Effector CD4-positive, alpha-beta T cell (primary cell): ENCODE results near the gene TSEN15.
"Not testable (repeated sequence)": the region's sequence is repeated elsewhere in the genome, so short reads cannot be mapped to it uniquely, and the experiment has no call there.

Experiments
- DNase-seq: peaks from one replicate; pipeline ENCODE4 v3.0.0-alpha.2; 2020

The TSEN15 gene

DNA sequence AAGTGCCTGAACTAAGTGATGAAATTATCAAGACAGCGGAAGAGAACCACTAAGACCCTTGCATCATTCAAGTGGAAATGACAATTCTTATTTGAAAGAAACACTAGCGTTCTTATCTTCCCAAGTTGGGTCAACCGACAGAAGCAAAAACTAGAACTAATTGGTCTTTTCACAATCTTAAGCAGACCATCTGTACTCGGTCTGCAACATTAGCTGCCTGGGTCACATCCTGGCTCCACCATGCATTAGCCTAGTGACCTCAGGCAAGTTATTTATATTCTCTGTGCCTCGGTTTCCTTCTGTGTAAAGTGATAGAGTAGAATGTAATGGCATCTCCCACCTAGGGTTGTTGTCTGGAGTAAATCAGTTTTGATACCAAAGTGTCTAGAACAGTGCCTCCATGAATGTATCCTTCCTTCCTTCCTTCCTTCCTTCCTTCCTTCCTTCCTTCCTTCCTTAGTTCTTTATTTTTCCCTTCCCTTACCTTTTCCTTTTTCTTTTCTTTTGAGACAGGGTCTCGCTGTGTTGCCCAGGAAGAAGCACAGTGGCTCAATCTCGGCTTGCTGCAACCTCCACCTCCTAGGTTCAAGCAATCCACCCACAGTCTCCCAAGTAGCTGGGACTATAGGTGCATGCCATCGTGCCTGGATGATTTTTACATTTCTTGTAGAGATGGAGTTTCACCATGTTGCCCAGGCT is 20.0 kb upstream of the TSEN15 start:
- no peak for DNase-seq

DNA sequence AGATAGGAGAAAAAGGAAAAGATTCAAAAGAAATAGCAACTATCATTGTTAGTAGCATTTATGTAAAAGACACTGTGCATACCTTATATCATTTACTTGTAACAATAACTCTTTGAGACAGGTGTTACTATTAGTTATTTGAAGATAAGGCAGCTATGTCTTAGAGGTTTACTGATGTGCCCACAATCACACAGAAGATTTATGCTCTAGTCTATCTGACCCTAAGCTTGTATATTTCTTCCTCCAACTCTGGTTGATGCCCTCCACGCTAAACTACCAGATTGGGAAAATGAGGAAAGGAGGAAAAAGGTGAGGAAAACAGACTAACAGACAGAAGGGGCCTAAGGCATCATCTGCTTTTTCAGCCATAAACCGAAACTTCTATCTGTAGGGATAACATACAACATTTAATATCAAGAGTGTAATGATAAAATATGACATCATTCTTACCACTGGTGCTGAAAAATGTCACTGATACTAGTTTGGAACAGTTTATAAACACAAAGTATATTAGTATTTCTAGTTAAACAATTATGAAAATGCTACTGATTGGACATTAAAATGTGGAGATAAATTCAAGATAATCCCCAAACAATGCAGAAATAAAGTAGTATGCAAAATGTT is 19.1 kb upstream of the TSEN15 start:
- no peak for DNase-seq

DNA sequence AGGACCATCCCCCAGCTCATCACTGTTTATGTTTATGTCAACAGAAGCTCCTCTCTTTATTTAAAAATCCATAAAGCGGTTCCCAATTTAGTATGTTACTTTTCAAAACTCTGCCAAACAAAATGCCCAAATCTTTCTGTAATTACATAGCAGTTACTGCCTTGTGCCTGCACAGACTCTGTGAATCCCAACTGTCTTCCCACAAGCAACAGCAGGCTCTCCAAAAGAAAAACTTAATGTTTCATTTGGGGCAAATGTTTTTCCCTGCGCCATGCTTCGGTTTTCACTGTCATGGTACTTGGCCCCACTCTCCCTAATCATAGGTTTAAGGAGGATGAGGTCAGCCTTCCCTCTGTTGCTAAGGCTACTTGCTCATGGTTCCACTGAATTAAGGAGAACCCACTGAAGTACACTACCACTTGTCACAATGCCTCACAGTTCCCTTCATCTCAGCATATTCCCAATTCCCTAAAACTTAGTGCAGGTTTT is 18.6 kb upstream of the TSEN15 start:
- no peak for DNase-seq

DNA sequence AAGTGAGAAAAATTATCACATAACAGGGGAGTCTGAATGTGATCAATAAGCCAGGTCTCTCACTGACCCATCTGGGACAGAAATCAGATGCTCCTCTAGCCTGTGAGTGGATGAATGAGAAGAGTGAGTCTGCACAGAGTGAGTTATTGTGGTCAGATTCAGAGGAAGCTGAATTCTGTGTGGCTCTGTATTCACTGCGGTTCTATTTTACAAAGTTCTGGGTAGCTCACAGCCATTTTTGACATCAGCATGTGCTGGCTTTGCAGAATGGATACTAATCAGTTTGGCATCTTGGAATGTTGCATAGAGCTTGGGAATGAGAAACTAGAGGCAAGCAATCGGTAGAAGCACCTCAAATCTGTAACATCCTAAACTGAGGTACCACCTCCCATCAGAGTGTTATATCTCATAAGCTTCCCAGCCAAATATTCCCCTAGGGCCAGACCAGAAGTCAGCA is 17.8 kb upstream of the TSEN15 start:
- no peak for DNase-seq

DNA sequence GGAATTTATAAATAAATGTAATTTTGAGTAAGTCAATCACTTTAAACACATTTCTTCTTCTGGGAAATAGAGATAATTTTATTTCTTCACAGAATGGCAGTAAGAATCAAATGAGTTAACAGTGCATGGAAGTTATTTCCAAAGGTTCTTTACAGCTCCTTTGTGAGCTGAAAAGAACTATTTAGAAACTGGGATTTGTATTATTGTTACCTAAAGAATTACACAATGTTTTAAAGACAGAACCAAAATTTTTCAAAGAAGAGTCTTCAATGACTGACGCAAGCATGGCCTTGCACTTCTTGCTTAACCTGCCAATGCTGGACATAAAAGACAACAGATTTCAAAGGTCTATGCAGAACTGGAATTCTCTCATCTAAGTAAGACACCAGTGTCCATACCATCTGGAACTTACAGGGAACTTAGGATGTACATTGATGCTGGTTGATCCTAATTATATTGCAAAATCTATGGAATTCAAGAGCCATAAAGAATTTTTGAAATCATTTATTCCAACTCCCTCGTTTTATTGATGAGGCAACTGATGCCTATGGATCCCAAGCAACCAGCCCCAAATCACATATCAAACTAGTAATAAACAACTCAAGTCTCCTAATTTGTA is 16.7 kb upstream of the TSEN15 start:
- DNase-seq = no peak

DNA sequence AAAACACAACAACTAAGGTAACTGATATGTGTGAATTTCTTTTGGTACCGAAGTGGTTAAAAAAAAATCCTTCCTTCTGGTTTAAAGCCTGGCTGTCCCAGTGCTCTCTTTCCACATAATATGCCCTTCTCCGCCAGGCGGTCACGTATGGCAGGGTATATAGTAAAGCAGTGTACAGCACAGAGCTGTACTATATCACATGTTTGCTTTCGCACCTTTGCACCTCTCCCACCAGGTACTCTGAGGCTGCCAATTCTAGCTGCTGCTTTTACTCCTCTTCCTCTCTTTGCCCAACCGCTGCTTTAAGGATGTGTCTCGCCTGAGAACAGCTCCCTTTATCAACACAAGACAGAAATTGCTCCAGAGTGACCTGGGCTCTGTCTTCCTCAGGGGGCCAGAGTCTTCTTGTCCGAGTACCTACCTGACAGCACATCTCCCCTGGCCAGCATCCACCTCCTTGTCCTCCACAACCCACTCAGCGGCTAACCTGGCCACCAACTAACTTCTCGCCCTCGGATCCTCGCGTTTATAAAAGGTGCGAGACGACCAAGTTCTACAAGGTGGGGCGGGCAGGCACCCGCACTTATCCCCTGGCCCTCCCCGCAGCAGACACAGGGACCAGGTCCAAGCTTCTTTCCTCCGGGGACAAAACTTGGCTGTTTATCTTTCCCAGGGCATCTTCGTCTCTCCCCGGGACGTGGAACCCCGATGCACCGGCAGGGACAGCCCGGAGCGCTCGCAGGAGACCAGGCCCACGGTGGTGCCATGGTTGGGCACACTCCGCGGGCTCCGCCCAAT is 15.6 kb upstream of the TSEN15 start:
- no peak for DNase-seq

DNA sequence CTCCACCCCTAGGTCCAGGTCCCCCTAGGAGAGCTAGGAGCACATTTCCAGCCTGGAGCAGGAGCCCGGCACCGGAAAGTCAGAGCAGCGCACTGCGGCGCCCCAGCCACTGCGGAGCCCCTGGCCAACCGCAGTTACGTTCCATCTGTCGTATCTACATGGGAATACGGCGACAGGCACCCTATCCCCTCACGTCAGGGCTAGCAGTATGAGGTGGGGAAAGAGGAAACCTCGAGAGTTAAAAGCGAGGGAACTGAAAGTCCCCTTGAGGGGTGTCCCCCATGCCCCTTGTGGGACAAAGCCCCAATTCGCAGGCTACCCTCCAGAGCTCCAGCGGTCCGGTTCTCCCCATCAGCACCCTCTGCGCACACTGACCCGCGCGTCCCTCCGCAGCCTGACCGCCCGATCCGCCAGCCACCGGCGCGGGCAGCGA is 15.0 kb upstream of the TSEN15 start:
- no peak for DNase-seq

DNA sequence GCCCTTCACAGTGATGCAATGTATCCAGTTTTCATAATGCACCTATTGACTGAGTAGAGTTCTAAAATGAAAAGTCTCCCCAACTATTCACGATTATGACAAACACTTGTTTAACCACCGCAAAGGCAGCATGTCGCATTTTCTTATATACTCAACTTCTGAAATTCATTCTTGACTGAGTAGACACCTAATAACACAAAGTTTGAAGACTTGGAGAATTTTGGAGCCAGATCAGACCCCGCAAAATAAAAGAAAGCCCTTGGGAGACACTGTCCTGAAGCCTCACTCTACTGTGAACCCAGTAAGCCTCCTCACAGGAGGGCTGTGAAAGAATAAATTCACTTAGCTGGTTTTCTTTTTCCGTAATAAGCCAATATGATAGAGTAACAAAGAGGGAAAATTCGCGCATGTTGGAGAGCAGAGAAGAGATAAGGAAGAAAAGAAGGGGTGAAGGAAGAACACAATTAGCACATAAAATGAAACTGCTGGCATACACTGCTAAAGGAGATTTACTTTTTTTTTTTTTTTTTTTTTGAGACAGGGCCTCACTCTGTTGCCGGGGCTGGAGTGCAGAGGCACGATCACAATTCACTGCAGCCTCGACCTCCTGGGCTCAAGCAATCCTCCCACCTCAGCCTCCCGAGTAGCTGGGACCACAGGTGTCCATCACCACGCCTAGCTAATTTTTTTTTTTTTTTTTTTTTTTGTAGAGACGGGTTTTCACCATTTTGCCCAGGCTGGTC is 13.5 kb upstream of the TSEN15 start:
- no peak for DNase-seq

DNA sequence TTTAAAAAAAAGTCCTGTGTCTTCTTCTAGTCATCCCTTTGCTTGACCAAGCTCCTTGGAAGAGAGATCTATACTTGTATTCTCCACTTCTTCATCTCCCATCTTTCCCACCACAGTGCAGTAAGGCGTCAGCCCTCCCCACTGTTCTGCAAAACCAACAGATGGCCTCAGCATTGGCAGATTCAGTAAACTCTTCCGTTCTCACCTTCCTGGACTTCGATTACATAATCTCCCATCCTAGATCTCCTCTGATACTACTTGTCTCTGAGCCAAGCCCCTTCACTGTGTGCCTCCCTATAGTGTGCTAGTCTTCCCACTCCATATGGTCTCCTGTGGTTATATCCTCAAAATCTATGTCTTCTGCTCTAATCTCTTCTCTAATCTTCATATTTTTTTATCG is 12.4 kb upstream of the TSEN15 start:
- DNase-seq = no peak

DNA sequence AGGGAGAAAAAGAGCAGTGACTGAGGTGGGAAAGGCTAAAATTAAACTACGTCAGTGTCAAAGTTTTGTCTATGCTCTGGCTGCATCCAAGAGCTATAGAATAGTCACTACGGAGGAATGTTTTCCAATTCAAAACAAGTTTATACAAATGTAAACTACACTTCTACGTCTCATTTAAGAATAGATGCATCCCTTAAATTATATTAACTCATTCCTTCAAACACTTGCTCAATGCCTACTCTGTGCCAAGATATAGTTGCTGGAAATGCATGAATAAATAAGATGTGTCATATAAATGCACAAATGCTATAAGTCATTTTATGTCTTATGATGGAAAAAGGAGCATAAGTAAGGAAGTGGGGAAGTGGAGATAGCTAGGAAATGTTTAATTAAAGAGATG is 9.8 kb upstream of the TSEN15 start:
- DNase-seq = no peak

DNA sequence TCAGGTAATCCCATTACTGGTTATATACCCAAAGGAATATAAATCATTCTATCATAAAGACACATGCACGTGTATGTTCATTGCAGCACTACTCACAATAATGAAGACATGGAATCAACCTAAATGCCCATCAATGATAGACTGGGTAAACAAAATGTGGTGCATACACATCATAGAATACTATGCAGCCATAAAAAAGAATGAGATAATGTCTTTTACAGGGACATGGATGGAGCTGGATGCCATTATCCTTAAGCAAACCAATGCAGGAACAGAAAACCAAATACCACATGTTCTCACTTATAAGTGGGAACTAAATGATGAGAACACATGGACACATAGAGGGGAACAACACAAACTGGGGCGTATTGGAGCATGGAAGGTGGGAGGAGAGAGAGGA is 8.2 kb upstream of the TSEN15 start:
- DNase-seq = not testable (repeated sequence)

DNA sequence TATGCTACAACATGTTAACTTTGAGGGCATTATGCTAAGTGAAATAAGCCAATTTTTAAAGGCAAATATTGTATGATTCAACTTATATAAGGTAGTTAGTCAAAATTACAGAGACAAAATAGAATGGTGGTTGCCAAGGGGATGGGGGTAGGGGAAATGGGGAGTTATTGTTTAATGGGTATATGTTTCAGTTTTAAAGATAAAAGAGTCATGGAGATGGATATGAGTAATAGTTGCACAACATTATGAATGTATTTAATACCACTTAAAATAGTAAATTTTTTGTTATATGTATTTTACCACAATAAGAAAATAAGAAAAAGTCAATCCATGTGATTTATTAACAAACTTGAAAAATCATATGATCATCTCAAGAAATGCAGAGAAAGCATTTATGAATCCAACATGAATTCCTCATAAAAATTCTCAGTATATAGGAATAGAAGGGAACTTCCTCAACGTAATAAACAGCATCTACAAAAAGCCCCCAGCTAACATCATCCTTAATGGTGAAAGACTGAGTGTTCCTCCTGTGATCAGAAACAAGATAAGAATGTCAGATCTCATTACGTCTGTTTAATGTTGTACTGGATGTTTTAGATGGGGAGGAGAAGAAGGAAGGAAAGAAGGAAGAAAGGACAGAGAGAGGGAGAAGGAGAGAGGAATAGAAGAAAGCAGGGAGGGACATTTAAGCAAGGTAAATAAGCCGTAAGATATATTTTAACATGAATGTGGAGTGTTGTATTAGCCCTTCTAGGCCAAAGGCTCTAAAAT is 6.7 kb upstream of the TSEN15 start:
- DNase-seq = no peak

DNA sequence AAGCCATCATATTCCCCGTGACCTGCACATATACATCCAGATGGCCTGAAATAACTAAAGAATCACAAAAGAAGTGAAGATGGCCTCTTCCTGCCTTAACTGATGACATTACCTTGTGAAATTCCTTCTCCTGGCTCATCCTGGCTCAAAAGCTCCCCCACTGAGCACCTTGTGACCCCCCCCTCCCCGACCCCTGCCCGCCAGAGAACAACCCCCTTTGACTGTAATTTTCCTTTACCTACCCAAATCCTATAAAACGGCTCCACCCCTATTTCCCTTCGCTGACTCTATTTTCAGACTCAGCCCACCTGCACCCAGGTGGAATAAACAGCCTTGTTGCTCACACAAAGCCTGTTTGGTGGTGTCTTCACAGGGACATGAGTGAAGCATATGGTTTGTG is 4.0 kb upstream of the TSEN15 start:
- not testable (repeated sequence) for DNase-seq

DNA sequence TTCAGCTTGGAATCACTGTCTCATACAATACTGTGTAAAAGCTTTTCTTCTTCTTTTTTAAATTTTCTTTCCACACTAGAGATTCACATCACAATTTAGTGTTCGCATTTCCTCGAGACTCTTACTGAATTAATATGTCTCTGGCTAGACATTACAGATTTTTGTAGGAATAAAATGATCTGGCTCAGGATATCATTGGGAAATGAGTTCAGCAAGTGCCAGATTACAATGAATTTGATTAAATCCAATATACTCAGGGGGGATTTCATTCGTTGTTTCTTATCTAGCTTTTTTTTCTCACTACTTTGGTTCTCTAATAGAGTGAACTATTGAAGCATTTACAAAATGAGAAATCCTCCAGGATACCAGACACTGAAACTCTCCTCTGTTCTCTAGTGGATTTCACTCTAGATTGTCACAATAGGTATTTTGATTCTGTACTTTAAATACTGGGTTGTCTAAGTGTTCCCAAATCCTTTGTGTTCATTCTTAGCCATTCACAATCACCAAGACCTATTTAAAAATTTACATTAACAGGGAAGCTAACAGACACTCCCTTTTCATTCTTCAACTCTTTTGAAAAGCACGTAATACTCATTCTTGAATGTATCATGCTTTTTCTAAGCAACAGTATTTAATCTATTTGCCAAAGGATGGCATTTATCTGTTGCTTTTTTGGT is 2.8 kb upstream of the TSEN15 start:
- no peak for DNase-seq

DNA sequence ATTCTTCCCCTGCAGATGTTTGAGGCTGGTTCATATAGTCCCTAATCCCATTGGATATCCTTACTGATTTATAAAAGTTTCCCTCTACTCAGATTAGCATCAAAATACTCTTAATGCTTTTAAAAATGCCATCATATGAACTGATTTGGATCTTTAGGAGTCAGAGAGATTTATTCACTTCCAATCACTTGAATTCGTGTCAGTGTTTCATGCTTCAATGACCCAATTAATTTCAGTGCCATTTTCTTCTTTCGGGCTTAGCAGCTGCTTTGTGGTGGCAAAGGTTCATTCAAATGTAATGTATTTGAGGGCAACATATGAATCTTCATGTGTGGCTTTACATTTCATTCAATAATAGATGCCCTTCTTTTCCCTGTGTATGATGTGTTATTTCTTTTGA is 2.2 kb upstream of the TSEN15 start:
- DNase-seq = no peak

DNA sequence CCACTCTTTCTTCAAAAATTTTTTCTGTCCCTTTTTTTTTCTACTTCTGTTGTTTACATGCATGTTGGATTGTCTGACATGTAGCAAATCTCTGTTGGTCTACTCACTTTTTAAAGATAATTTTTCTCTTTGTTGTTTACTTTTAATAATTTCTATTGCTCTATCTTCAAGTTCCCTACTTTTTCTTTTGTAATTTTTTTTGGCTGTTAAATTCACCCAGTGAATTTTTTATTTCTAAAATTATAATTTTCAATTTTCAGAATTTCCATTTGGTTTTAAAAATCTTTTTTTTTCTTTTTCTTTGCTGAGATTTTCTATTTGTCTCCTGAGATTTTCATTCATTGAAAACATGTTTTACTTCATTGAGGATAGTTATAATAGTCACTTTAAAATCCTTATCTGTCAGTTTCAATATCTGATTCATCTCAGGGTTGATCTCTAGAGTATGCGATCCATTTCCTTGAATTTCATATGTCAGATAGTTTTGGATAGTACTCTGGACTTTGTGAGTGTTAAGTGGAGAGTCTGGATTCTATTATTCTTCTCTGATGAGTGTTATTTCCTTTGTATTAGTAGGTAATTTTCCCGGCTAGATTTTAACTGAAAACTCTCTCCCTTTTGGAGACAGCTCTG is 1.6 kb upstream of the TSEN15 start:
- DNase-seq = no peak

DNA sequence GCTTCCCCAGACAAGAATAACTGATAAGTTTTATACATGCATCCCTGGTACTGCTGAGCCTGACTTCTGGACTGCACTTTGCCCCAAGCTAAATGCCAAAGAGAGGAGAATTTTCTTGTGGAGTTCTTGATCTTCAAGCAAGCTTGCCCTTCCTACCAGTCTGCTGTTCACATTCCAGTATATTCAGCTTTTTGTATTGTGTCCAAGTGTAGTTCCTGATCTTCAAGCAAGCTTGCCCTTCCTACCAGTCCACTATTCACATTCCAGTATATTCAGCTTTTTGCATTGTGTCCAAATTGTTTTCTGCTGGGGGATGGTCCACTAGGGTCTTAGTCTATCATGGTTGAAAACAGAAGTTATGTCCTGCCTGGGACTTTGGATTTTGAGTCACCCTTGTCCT is 894 bp upstream of the TSEN15 start:
- no peak for DNase-seq

DNA sequence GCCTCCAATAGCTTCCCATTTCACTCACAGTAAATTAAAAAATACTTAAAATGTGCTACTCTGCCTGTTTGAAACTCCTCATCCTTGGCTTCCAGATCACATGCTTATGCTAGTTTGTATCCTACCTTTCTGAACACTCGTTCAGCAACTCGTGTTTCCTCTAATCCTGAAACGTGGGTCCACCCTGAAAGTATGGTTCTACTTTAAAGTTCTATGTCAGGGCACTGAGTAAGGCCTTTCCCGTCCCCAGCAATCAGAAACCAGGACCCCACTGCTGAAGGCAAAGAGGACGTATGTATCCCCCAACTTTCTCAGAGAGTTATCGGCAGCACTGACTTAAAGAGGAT is 419 bp upstream of the TSEN15 start:
- DNase-seq = no peak

DNA sequence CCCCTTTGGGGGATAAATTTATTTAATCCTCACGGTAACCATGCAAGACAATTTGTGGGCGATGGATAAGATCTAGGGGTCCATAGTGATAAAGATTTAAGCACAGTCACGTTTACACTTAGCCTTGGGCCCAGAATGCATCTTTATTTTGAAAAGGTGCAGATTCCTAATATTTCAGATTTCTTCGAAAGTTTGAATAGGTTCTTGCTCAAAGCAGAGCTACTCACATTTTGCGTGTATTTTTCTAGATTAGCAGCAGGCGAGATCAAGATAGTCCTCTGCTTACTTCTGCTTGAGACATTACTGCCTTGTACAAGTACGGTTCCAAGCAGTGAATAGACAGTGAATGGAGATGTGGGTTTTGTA is 647 bp downstream of the TSEN15 start:
- no peak for DNase-seq

DNA sequence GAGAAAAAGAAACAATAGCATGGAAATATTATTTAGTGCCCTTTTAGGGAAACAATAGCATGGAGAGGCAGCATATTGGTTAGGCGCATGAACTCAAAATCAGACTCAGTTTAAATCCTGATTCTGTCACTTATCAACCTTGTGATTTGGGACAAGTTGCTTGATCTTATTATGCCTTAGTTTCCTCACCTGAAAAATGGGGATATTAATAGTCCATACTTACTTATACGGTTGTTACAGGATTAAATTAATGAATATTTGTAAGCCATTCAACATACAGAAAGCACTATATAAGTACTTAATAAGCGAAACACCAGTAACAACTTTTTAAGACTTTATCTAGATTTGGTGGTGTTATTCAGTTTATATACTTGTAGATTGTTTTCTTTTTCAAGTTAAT is 1.2 kb downstream of the TSEN15 start:
- no peak for DNase-seq

DNA sequence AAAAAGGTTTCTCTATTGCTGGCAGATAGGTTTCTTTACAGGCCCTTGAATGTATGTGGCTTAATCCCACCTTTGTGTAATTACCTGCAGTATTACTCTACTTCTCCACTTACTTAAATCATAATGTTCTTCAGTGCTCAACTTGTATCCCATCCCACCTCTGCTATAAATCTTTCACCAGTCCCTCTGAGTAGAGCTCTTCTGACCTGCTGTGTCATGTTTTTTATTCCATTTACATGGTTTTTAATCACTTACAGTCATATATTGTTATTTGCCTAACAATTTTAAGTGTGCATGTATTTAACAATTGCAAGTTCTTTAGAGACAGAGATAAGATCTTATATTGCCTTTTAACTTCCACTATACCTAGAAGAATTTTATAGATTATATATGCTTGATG is 2.4 kb downstream of the TSEN15 start:
- DNase-seq = no peak
